IPS DF 4.7 (cell line): ENCODE data around the gene ATP11B.

Experiments
- DNase-seq: peaks from one replicate; pipeline ENCODE4 v3.0.0-alpha.2; 2013; ENCODE audit warnings: low spot score; ENCODE audit errors: extremely low read depth

Gene ATP11B

DNA sequence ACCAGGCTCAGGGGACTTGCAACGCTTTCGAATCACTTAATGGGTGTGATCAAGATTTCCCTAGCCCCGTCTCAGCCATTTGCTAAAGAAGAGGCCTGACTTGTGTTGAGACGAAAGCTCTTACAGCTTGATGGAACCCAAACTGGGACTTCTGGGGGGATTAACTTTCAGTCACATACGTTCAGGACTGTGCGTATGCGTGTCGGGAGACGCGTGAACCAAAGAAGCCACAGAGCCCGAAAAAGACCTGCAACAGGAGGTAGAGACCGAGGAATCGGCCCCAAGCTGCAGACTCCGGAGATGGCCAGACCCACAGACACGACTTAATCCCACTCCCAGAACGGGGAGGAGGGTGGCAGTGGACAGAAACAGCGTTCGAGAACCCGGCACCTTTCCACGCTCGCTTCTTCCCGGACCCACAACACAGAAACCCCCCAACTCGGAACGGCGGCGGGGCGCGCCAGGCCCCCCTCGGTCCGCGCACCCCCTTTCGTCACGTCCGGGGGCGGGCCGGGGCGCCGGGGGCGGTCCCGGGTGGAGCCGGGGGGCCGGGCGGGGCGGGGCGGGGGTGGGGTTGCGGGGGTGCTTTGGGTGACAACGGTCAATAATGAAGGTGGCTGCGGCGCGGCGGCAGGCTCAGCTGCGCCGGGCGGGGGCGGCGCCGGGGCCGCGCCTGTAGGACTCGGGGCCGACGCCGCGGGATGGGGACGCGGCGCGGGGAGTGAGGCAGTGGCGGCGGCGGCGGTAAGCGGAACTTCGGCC lies at the start of gene ATP11B:
Gene ATP11B (plus strand): TSS at position 604 of the 762 bp plus-strand sequence. CDS start 256 bp downstream, outside the sequence.
- DNase-seq = no peak

GRCh38 chr3:182746959-182747358 lies 46.3 kb upstream of the ATP11B start:
- no peak for DNase-seq

- DNase-seq = no peak
These were observed 38.0 kb upstream of the ATP11B start for GRCh38 chr3:182755308-182755707.

DNA sequence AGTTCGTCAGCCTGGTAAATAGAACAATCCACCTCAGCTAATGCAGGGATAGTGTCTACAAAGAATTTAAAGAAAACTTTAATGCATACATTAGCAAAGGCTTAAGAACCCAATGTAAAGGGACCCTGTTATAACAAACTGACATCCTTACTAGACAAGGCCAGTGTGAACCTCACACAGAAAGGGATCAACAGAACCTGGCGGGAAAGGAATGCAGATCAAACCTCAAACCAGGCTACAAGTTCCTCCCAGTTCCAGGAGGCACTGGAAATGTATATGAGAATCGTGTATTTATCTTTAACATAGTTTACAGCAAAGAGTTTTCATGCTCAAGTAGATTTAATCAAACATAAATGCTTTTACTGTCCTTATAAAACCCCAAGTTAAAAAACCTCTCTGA lies 37.6 kb upstream of the ATP11B start:
- no peak for DNase-seq

DNA sequence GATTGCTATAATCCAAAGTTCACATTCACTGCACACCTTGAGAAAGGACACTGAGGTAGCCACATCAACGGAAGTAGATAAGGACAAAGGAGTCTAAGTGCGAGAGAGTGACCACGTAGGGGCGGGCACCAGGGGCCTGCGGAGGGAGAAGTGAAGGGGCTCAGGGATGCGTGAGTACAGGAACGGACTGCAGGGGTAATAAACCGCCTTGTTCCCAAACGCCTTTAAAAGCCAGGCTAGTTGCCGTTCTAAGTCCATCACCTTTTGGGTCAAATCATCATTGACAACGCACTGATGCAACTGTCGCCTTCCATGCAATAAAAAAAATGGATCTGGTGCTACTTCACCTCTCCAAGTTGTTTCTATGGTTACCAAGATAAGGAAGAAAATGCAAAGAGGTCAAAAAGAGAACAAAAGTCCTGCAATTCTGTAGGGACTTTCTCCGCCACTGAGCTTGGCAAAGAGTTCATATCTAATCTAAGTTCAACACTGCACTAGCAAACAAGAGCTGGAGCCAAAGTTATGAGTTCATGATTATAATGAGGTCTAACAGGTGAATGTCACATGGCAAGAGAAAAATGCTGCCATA lies 32.6 kb upstream of the ATP11B start:
- DNase-seq = no peak

- no peak for DNase-seq
These were observed 29.4 kb upstream of the ATP11B start for GRCh38 chr3:182763896-182764295.

GRCh38 chr3:182765287-182765686 lies 28.0 kb upstream of the ATP11B start:
- DNase-seq = no peak

DNA sequence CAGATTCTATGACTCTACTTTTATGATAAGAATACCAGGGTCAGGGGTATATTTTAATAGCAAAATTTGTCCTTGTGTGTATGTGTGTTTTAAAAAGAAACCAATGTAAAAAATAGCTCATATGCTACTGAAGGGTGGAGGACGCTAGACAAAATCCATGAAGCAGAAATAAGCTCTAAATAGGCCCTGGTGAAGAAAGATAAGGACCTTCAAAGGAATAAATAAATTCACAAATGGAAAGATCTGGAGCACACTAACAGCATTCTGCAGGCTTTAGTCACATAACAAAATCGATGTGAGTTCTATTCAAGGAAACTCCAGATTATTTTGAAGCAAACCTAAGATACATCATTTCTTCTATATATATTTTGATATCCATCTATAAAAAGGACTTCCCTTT lies 27.2 kb upstream of the ATP11B start:
- DNase-seq = no peak

- DNase-seq = no peak
These were observed 24.9 kb upstream of the ATP11B start for GRCh38 chr3:182768413-182768812.

DNA sequence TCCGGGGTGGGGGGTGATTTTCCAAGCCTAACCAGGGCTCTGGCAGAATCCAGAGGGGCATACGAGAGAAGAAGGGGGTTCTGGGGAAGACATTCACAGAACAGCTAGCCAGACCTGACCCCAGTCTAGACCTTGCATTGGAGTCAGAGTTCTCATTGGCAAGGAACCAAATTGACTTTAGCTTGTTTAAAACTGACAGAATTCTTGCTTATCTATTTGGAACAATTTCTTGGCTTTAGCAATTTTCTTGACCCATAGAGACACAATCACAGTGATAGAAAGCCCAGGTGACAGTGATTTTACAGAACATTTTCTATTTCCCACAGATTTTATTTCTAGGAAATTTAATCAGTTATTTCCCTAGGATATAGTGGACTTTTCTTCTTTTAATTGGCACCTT lies 23.6 kb upstream of the ATP11B start:
- no peak for DNase-seq

DNA sequence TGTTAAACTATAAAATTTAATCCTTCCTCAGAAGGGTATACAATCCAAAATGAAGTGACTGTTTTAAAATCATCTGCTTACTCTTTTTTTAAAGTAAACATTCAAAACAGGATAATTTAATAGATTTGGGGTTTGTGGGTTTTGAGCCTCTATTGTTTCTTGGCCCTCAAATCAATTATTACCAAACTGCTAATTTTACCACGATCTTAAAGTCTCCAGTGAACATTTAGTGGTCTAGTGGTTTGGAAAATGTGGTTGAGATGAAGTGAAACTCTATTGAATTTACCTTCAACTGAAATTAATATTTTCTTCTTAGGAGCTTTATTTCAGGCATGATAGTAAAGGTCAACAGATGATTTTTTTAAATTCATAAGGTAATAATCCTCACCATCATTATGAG lies 11.2 kb upstream of the ATP11B start:
- DNase-seq = no peak

GRCh38 chr3:182783106-182783505 lies 10.2 kb upstream of the ATP11B start:
- DNase-seq = no peak

- DNase-seq = no peak
These were observed 8.8 kb upstream of the ATP11B start for GRCh38 chr3:182784542-182784941.

- DNase-seq = no peak
These were observed 8.2 kb upstream of the ATP11B start for GRCh38 chr3:182785142-182785541.

GRCh38 chr3:182785756-182786155 lies 7.5 kb upstream of the ATP11B start:
- DNase-seq = no peak

DNA sequence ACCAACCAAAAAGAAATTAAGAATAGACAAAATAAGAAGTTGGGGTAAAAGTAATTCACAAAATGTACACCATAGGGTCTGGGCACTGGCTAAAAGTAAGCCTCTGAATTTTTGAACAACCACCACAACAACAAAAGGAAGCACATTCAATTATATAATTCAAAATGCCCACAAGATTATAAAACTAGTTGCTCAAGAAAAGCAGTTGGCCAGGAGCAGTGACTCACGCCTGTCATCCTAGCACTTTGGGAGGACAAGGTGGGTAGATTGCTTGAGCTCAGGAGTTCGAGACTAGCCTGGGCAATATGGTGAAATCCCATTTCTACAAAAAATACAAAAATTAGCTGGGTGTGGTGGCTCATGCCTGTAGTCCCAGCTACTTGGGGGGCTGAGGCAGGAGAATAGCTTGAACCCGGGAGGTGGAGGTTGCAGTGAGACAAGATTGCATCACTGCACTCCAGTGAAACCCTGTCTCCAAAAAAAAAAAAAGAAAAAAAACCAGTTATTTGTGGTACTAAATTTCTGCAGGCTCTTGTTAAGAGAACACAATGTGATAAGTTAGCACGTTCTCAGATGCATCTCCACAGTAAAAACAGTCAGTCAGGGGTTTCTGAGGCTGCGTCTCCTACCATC lies 6.6 kb upstream of the ATP11B start:
- no peak for DNase-seq

DNA sequence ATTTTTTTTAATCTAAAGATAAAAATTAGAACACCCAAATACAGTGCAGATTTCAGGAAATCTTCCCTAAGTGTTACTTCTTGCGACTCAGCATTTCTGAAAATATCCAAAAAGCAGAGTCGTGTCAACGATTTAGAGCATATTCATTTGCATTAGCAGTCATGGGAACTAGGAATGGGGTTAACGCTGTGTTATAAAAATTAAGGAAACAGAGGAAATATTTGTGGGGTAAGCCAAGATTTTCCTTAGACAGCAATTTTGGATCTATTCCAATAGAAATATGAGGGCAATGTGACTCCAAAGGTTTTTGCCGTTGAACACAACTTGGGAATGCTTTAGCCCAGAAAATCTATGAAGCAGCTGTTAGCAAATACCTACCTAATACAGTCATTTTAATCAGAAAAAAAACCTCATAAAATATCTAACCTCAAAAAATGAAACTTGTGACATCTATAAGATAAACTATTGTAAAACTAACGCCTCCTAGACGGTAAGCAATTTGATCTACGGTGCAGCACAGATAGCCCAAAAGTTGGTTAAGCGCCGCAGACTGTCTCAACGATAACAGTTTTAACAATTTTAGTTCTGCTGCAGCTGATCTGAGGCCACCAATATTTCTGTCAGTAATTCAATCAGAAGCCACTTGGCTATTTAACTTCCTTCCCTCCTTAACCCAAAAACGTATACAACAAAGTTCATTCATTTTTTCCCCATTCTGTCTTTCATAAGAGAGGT lies 5.8 kb upstream of the ATP11B start:
- DNase-seq = no peak

GRCh38 chr3:182789371-182789770 lies 3.9 kb upstream of the ATP11B start:
- no peak for DNase-seq

DNA sequence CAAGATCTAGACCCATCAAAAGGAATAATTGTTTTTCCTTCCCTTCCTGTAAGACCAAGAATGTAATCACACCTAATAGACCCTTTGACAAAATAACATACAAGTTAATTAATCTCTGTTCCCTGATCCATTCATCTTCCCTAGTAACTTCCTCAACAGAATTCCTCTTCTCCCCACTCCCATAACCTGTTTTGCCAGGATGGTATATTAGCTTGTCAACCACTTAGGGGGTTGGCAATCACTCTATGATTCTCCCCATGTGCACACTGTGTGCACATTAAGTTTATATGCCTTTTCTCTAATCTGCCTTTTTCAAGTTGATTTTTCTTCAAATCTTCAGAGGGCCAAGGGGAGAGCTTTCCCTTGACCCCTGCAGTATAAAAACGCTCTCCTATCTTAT lies 2.7 kb upstream of the ATP11B start:
- no peak for DNase-seq

GRCh38 chr3:182793663-182794454 lies 555 bp downstream of the ATP11B start:
- DNase-seq = no peak
